Stimulated activated CD8-positive, alpha-beta memory T cell treated with anti-CD3 and anti-CD28 coated beads, Interleukin-7, amount 100 ng/mL, for 1 hour (primary cell): ENCODE results near the gene EIPR1.

ENCODE experiments used
- DNase-seq, 2 donors: peaks; one replicate each; pipeline ENCODE4 v3.0.0-alpha.2; 2020; ENCODE audit warnings: low read depth in 2 of 2

The EIPR1 gene

DNA sequence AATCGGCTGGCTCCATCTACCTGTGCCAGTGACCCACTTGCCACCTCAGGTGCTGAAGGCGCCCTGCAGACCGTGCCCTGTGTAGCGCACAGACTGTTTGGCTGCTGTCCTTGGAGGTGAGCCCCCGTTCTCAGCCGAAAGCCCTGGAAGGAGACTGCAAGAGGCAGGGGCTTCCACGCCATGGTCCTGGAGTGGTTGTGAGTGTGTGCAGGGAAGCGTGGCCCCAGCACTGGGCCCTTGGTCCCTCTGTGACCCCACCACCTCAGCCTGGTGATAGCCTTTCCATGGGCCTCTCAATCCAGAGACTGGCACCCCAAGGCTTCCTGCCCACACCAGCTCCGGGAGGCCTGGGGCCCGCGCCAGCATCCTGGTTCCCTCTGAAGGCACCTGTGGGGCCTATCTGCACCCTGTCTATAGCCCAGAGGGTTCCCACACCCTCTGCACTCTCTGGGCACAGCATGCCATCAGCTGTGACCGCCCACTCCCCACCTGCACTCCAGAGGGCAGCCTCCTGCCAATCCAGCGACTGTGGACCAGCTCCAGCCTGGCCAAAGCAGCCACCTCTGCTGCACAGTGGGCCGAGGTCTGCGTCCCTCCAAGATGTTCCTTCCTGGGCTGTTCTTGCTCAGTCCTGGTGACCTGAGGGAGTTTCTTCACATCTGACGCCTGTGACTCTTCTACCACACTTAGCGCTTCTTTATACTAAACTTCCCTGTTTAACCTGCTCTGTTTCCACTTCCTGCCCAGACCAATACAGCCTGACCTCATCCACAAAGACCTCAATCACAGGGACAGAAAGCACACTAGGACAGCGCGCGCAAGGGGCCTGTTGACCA lies 109.5 kb downstream of the EIPR1 start:
- no peak for DNase-seq

DNA sequence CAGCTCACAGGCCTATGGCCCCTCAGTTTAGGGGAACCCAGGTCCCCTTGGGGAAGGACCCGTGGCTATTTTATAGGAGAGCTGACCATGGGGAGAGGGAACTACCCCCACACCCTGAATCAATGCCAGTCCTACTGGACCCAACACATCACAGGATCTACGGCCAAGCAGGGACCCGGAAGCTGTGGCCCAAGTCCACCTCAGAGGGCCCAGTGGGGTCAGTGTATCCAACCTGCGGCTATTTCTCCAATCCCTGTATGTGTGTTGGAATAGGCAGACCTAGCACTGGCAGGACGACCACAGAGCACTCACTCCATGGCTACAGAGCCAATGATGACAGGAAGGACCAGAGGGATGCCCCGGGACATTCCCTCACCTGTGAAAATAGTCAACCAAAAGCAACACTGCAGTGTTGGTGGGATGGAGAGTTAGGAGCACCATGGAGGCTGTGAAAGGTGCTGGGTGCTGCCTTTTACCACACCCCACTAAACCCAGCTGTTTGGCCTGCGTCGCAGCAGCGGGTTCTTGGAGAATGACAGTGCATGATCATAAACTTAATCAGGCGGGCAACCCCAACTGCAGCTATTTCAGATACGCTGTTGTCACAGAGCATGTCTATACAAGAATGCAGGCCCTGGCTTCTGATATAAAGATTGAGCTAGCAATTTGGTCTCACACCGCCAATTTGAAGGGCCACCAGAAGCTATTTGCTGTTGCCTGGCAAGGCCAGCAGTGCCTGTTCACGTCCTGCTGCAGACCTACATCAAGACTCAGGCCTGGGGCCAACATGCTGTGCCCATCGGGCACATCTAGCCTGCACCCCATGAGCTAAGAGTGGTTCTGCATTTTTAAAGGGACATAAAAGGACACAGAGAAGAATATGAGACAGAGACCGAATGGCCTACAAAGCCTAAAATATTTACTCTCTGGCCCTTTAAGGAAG lies 110.4 kb downstream of the EIPR1 start:
- no peak for DNase-seq

GRCh38 chr2:3265981-3266924 lies 111.4 kb downstream of the EIPR1 start:
- no peak for DNase-seq

DNA sequence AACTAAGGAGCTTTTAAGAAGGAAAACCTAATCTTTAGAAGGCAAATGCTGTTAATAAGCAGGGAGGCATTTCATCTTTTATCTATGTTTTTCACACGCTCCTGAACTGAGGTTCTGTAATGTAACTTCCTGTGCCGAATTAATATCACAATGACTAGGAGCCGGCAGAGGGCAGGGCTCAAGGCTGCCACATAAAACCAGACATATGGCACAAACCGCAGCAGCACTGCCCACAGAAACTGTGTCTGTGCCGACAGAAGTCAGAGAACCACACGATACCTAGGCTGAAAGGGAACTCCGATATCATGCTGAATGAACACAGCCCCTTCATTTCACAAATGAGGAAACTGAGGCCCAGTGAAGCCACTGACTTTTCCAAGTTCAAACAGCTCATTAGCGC lies 112.1 kb downstream of the EIPR1 start:
- no peak for DNase-seq

GRCh38 chr2:3264010-3264744 lies 113.4 kb downstream of the EIPR1 start:
- DNase-seq, result no peak

GRCh38 chr2:3263487-3263886 lies 114.1 kb downstream of the EIPR1 start:
- no peak for DNase-seq

- no peak for DNase-seq
These were observed 114.9 kb downstream of the EIPR1 start for GRCh38 chr2:3262437-3263388.

- no peak for DNase-seq
These were observed 116.1 kb downstream of the EIPR1 start for GRCh38 chr2:3261511-3261910.

- no peak for DNase-seq
These were observed 116.7 kb downstream of the EIPR1 start for GRCh38 chr2:3260959-3261358.

DNA sequence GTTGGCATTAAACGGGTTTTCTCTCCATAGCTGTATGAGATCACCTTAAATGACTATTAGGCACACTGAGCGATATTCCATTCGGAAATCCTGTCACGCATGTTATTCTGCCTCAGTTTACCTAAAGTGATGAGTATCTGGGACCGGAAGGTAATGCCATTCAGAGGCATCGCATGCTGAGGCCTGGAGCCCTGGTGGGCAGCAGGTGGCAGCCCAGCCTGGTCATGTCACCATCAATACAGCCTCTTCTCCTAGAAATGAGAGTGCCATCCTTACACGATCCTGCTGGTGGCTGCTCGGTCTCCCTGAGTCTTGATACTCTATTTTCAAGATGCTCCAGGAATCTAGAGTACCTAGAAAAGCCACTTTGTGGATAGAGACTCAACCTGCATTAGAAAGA lies 119.8 kb downstream of the EIPR1 start:
- no peak for DNase-seq

DNA sequence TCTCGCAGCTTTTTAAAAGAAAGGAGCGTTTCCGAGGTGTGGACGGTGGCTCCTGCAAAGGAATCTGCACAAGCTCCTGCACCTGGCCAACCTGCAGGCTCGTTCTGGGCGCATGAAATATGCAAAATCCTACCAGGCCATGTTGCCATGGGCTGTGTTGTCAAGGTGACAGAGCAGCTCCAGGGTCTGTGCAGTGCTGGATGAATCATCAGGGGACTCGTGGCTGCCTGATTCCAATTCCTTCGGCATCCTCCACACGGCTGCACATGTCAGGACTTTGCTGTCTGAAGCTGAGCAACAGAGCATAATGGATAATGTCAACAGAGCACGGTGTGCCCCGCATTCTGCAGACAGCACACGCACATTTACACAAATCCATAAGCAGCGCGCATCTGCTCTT lies 120.5 kb downstream of the EIPR1 start:
- no peak for DNase-seq

DNA sequence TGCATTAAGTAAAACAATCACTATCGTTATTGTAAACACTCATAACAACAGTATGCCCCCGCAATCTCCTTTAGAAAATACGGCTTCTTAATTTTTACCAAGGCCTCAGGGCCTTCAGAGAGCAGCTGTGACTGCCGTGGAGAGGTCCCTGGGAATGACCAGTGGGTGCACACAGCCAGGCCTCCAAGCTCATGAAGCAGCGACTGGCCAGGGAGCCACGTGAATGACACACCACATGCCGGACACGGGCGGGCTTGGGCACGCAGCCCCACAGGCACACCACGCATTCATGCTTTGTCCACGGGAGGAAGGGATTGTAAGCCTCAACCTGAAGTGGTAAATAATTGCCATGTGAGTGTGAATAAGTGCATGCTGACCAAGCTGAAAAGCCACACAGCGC lies 121.0 kb downstream of the EIPR1 start:
- DNase-seq, result no peak

DNA sequence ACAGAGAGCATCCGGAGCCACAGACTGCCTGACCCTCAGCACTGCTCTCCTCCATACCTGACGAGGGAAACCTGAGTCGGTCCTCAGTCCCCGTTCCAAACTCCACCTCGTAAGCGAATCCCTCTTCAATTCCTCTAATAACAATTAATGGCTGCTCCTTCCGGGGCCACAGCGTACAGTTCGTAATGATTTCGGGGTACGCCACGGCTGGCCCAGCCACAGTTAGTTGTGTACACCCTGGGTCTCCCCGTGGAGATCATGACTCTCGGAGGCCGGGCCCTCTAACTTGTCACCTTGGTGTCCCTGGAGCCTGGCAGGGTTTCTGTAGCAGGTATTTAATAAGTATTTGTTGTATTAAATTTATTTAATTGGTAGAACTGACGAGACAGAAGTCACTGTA lies 121.5 kb downstream of the EIPR1 start:
- DNase-seq, result no peak

DNA sequence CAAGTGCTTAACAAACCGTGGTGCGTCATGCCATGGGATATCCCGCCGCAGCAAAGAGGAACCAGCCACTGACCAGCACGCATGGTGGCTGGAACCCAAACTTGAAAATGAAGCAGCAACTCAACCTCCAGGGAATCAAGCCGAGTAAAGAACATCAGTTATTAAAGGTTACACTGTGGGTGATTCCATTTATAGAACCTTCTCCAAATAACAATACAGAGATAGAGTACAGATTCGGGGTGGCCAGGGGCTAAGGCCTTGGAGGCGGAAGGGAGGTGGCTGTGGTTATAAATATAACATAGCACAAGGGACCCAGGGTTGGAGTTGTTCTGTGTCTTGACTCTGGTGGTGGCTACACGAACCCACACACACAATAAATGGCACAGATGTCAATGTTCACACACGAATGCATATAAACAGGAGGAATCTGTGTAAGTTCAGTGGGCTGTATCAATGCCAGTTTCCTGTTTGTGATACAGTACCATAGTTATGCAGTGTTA lies 123.1 kb downstream of the EIPR1 start:
- no peak for DNase-seq

- DNase-seq, result no peak
These were observed 123.6 kb downstream of the EIPR1 start for GRCh38 chr2:3253913-3254441.

GRCh38 chr2:3251946-3252345 lies 125.7 kb downstream of the EIPR1 start:
- DNase-seq, result no peak

DNA sequence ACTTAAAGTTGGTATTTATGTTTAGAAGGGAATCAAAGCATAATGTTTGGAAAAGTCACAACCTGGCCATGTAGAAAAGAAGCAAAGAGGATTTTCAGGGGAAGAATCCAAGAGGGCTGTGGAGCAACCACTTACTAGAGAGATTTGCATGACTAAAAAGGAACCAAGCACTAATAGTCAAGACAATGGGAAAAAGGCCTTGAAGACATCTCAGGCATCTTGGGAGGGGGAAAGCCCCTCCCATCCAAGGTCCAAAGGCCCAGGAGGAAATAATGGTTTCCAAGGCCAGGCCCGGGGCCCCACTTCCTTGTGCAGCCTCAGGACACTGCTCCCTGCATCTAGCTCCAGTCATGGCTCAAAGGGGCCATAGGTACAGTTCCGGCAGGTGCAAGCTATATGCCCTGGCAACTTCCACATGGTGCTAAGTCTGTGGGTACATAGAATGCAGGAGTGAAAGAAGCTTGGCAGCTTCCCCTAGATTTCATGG lies 128.1 kb downstream of the EIPR1 start:
- DNase-seq, result no peak

- no peak for DNase-seq
These were observed 128.7 kb downstream of the EIPR1 start for GRCh38 chr2:3248754-3249475.
